Mucosa of stomach (tissue), 1 donor: ENCODE results near the gene SIK3.

ENCODE experiments used
- H3K27me3 ChIP-seq: one replicate; pipeline ENCODE4 v1.7.0; 2013; ENCODE audit warnings: mild to moderate bottlenecking, low read length; ENCODE audit not compliant: control insufficient read depth, insufficient read depth
- H3K36me3 ChIP-seq: one replicate; pipeline ENCODE4 v1.7.0; 2013; ENCODE audit warnings: low read length; ENCODE audit not compliant: control insufficient read depth, insufficient read depth
- H3K4me1 ChIP-seq: one replicate; pipeline ENCODE4 v1.7.0; 2013; ENCODE audit warnings: mild to moderate bottlenecking, low read length; ENCODE audit not compliant: control insufficient read depth, insufficient read depth
- H3K4me3 ChIP-seq: one replicate; pipeline ENCODE4 v1.7.0; 2013; ENCODE audit warnings: low read length
- H3K9ac ChIP-seq: one replicate; pipeline ENCODE4 v1.7.0; 2013; ENCODE audit warnings: mild to moderate bottlenecking, low read length, moderate library complexity
- H3K9me3 ChIP-seq: one replicate; pipeline ENCODE4 v1.7.0; 2013; ENCODE audit warnings: mild to moderate bottlenecking, low read length, moderate library complexity; ENCODE audit not compliant: control insufficient read depth
- donor health status: Pancreatic carcinoma.

The SIK3 gene

GRCh38 chr11:116936754-116937446 is 161.3 kb downstream of the SIK3 start:
- H3K36me3 ChIP-seq, result no peaks in the 10 kb centered on the region
- H3K27me3 ChIP-seq, result no peaks in the 10 kb centered on the region
- no peak overlapping the region for H3K9ac ChIP-seq
- peaks cover under 1% of the 10 kb centered on the region for H3K4me1 ChIP-seq
- H3K4me3 ChIP-seq, result no peak overlapping the region
- H3K9me3 ChIP-seq, result no peaks in the 10 kb centered on the region

GRCh38 chr11:116935514-116935913 is 162.7 kb downstream of the SIK3 start:
- no peaks in the 10 kb centered on the region for H3K27me3 ChIP-seq

GRCh38 chr11:116935089-116935488 is 163.1 kb downstream of the SIK3 start:
- Histone ChIP-seq H3K4me3 (no peak overlapping the region), H3K27me3 (no peaks in the 10 kb centered on the region), H3K9me3 (no peaks in the 10 kb centered on the region), H3K36me3 (no peaks in the 10 kb centered on the region), H3K9ac (no peak overlapping the region), H3K4me1 (peaks cover 16% of the 10 kb centered on the region)

More at GRCh38 chr11:116935514-116935913, 162.7 kb downstream of the SIK3 start:
- Histone ChIP-seq H3K9me3 (no peaks in the 10 kb centered on the region), H3K36me3 (no peaks in the 10 kb centered on the region), H3K4me1 (peaks cover 12% of the 10 kb centered on the region), H3K4me3 (no peak overlapping the region), H3K9ac (no peak overlapping the region)

GRCh38 chr11:116933961-116934360 is 164.3 kb downstream of the SIK3 start:
- Histone ChIP-seq H3K9ac (no peak overlapping the region), H3K27me3 (no peaks in the 10 kb centered on the region), H3K36me3 (no peaks in the 10 kb centered on the region), H3K9me3 (no peaks in the 10 kb centered on the region), H3K4me3 (no peak overlapping the region), H3K4me1 (peaks cover 17% of the 10 kb centered on the region)

GRCh38 chr11:116932181-116932580 is 166.0 kb downstream of the SIK3 start:
- peaks cover 17% of the 10 kb centered on the region for H3K4me1 ChIP-seq
- H3K4me3 ChIP-seq, result no peak overlapping the region
- H3K9me3 ChIP-seq, result no peaks in the 10 kb centered on the region

GRCh38 chr11:116931206-116931953 is 166.8 kb downstream of the SIK3 start:
- Histone ChIP-seq H3K9ac (no peak overlapping the region), H3K36me3 (no peaks in the 10 kb centered on the region), H3K4me1 (peaks cover 17% of the 10 kb centered on the region), H3K9me3 (no peaks in the 10 kb centered on the region), H3K27me3 (no peaks in the 10 kb centered on the region), H3K4me3 (no peak overlapping the region)

More at GRCh38 chr11:116932181-116932580, 166.0 kb downstream of the SIK3 start:
- Histone ChIP-seq H3K36me3 (no peaks in the 10 kb centered on the region), H3K9ac (no peak overlapping the region), H3K27me3 (no peaks in the 10 kb centered on the region)

- H3K9me3 ChIP-seq, result no peaks in the 10 kb centered on the region
- H3K27me3 ChIP-seq, result no peaks in the 10 kb centered on the region
- H3K4me1 ChIP-seq, result peaks cover 17% of the 10 kb centered on the region
- H3K4me3 ChIP-seq, result no peak overlapping the region
- H3K36me3 ChIP-seq, result no peaks in the 10 kb centered on the region
- no peak overlapping the region for H3K9ac ChIP-seq
These were observed 167.6 kb downstream of the SIK3 start for GRCh38 chr11:116930586-116930985.

- Histone ChIP-seq H3K4me3 (no peak overlapping the region), H3K9ac (no peak overlapping the region), H3K36me3 (no peaks in the 10 kb centered on the region), H3K9me3 (no peaks in the 10 kb centered on the region), H3K27me3 (no peaks in the 10 kb centered on the region), H3K4me1 (peaks cover 17% of the 10 kb centered on the region)
These were observed 168.1 kb downstream of the SIK3 start for GRCh38 chr11:116930177-116930576.

- H3K9me3 ChIP-seq, result no peaks in the 10 kb centered on the region
- H3K4me1 ChIP-seq, result peaks cover 17% of the 10 kb centered on the region
- no peak overlapping the region for H3K4me3 ChIP-seq
- no peaks in the 10 kb centered on the region for H3K27me3 ChIP-seq
- H3K9ac ChIP-seq, result no peak overlapping the region
- H3K36me3 ChIP-seq, result no peaks in the 10 kb centered on the region
These were observed 168.7 kb downstream of the SIK3 start for GRCh38 chr11:116929414-116930090.

GRCh38 chr11:116928845-116929244 is 169.4 kb downstream of the SIK3 start:
- Histone ChIP-seq H3K9ac (no peak overlapping the region), H3K9me3 (no peaks in the 10 kb centered on the region), H3K4me1 (peaks cover 17% of the 10 kb centered on the region)

GRCh38 chr11:116928102-116928777 is 170.0 kb downstream of the SIK3 start:
- Histone ChIP-seq H3K4me3 (no peak overlapping the region), H3K9ac (no peak overlapping the region), H3K9me3 (no peaks in the 10 kb centered on the region), H3K36me3 (no peaks in the 10 kb centered on the region), H3K4me1 (peaks cover 17% of the 10 kb centered on the region), H3K27me3 (no peaks in the 10 kb centered on the region)

More at GRCh38 chr11:116928845-116929244, 169.4 kb downstream of the SIK3 start:
- no peaks in the 10 kb centered on the region for H3K36me3 ChIP-seq
- H3K4me3 ChIP-seq, result no peak overlapping the region
- no peaks in the 10 kb centered on the region for H3K27me3 ChIP-seq
